Suprapubic skin (tissue), 4 donors: ENCODE measurements around the gene TPSD1.

ENCODE experiments used
- CTCF ChIP-seq, 2 donors: fragments of 200-600 bp in 1 of 2; fragments of 450-650 bp in 1 of 2; sonication (generic) in 1 of 2; IDR thresholded peaks; one replicate each; pipeline ENCODE4 v1.5.1; 2016 to 2019; ENCODE audit warnings: antibody characterized with exemption in 2 of 2, mild to moderate bottlenecking in 1 of 2, moderate library complexity in 1 of 2
- POLR2A ChIP-seq, 2 donors: fragments of 450-650 bp; IDR thresholded peaks; one replicate each; pipeline ENCODE4 v1.6.1; 2017; ENCODE audit warnings: antibody characterized with exemption in 2 of 2, mild to moderate bottlenecking in 2 of 2, moderate library complexity in 2 of 2
- POLR2AphosphoS5 ChIP-seq, 3 donors: sonication (generic); formaldehyde crosslinking; IDR thresholded peaks; one replicate each; pipeline ENCODE4 v1.6.1; 2017; ENCODE audit warnings: antibody characterized with exemption in 3 of 3

GRCh38 chr16:1293921-1294656 lies 38.2 kb downstream of the TPSD1 start:
- no peak for TF ChIP-seq POLR2A (IDR thresholded peaks at IDR 0.05)
- no peak for TF ChIP-seq CTCF (IDR thresholded peaks at IDR 0.05)
- TF ChIP-seq POLR2AphosphoS5 (IDR thresholded peaks at IDR 0.05), result no peak
